ENCODE results near the gene NKX2-1.

- TF ChIP-seq ZNF660 (tag by site-specific recombination; IDR thresholded peaks at IDR 0.05) (no peak), CTCF (tag by site-specific recombination; IDR thresholded peaks at IDR 0.05) (peak; percentile 72)
Measured at GRCh38 chr14:36520601-36521525, 831 bp upstream of the NKX2-1 start.
